Adrenal gland (tissue), 5 donors: ENCODE results near the gene MSANTD4.

ENCODE experiments used
- POLR2A ChIP-seq, 2 donors: fragments of 450-650 bp; IDR thresholded peaks; one replicate each; pipeline ENCODE4 v1.6.1; 2017; ENCODE audit warnings: antibody characterized with exemption in 2 of 2, mild to moderate bottlenecking in 2 of 2, moderate library complexity in 1 of 2
- TF ChIP-seq, protein P1 (sequence below), 6 experiments: fragments of 450-650 bp in 4 of 6; fragments of 200-600 bp in 2 of 6; sonication (generic) in 1 of 6; IDR thresholded peaks; 1 replicate in 5 of 6; 2 replicates in 1 of 6; pipeline versions ENCODE4 v1.5.1 to v1.8.0; 2016 to 2021; ENCODE audit warnings: antibody characterized with exemption in 6 of 6, mild to moderate bottlenecking in 2 of 6, moderate library complexity in 1 of 6
- donor health status: DM: no; HTN: no; CAD: no.

DNA sequence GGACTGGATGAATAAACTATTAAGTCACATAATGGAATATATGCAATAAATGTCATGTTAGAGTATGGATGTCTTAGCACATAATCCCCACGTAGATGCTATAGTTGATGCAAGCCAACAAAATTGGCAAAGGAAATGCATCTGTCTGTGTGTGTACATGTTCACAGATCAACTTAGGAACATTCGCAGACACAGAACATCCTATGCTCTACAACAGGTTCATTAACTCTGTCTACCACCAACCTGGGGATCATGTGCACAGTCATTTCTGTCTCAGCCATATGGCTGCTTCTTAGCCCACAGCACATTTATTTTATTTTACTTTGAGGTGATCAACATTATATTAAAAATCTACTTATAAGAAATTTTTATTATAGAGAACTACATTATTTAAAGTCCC lies 4.9 kb downstream of the MSANTD4 start:
- TF ChIP-seq, protein P1, sequence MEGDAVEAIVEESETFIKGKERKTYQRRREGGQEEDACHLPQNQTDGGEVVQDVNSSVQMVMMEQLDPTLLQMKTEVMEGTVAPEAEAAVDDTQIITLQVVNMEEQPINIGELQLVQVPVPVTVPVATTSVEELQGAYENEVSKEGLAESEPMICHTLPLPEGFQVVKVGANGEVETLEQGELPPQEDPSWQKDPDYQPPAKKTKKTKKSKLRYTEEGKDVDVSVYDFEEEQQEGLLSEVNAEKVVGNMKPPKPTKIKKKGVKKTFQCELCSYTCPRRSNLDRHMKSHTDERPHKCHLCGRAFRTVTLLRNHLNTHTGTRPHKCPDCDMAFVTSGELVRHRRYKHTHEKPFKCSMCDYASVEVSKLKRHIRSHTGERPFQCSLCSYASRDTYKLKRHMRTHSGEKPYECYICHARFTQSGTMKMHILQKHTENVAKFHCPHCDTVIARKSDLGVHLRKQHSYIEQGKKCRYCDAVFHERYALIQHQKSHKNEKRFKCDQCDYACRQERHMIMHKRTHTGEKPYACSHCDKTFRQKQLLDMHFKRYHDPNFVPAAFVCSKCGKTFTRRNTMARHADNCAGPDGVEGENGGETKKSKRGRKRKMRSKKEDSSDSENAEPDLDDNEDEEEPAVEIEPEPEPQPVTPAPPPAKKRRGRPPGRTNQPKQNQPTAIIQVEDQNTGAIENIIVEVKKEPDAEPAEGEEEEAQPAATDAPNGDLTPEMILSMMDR (IDR thresholded peaks at IDR 0.05): no peak
- TF ChIP-seq POLR2A (IDR thresholded peaks at IDR 0.05): no peak
